ENCODE data around the gene ATMIN.

The ATMIN gene

GRCh38 chr16:80990978-80991377 is 44.7 kb upstream of the ATMIN start:
- no peak overlapping the region for H3K4me3 ChIP-seq (ENCODE audit: low read depth, low read length)
- no peak for DNase-seq (ENCODE audit: low read depth)
- no peak for TF ChIP-seq MYC (IDR thresholded peaks at IDR 0.05; ENCODE audit: low read depth, low read length)
- no peak for TF ChIP-seq MAX (IDR thresholded peaks at IDR 0.05; ENCODE audit: low read depth, low read length)
- no peak for TF ChIP-seq POLR2A (IDR thresholded peaks at IDR 0.05; ENCODE audit: extremely low read depth, insufficient read length)
- TF ChIP-seq CTCF (IDR thresholded peaks at IDR 0.05; ENCODE audit: low read depth, low read length) = no peak

GRCh38 chr16:80991792-80992430 is 43.7 kb upstream of the ATMIN start:
- DNase-seq (ENCODE audit: low read depth) = no peak
- TF ChIP-seq POLR2A (IDR thresholded peaks at IDR 0.05; ENCODE audit: extremely low read depth, insufficient read length) = no peak
- no peak for TF ChIP-seq CTCF (IDR thresholded peaks at IDR 0.05; ENCODE audit: low read depth, low read length)
- TF ChIP-seq MYC (IDR thresholded peaks at IDR 0.05; ENCODE audit: low read depth, low read length) = no peak
- TF ChIP-seq MAX (IDR thresholded peaks at IDR 0.05; ENCODE audit: low read depth, low read length) = no peak
- H3K4me3 ChIP-seq (ENCODE audit: low read depth, low read length) = no peak overlapping the region

GRCh38 chr16:80992676-80993293 is 42.9 kb upstream of the ATMIN start:
- DNase-seq (ENCODE audit: low read depth) = no peak
- H3K4me3 ChIP-seq (ENCODE audit: low read depth, low read length) = no peak overlapping the region
- no peak for TF ChIP-seq POLR2A (IDR thresholded peaks at IDR 0.05; ENCODE audit: extremely low read depth, insufficient read length)

GRCh38 chr16:80993307-80993706 is 42.3 kb upstream of the ATMIN start:
- no peak for TF ChIP-seq MYC (IDR thresholded peaks at IDR 0.05; ENCODE audit: low read depth, low read length)
- TF ChIP-seq MAX (IDR thresholded peaks at IDR 0.05; ENCODE audit: low read depth, low read length) = no peak
- no peak for DNase-seq (ENCODE audit: low read depth)
- H3K4me3 ChIP-seq (ENCODE audit: low read depth, low read length) = no peak overlapping the region

- no peak overlapping the region for H3K4me3 ChIP-seq (ENCODE audit: low read depth, low read length)
- no peak for DNase-seq (ENCODE audit: low read depth)
Observed at GRCh38 chr16:80993834-80994233, 41.8 kb upstream of the ATMIN start.

GRCh38 chr16:80994451-80994850 is 41.2 kb upstream of the ATMIN start:
- TF ChIP-seq POLR2A (IDR thresholded peaks at IDR 0.05; ENCODE audit: extremely low read depth, insufficient read length) (no peak), CTCF (IDR thresholded peaks at IDR 0.05; ENCODE audit: low read depth, low read length) (no peak), MYC (IDR thresholded peaks at IDR 0.05; ENCODE audit: low read depth, low read length) (no peak), MAX (IDR thresholded peaks at IDR 0.05; ENCODE audit: low read depth, low read length) (no peak)
- no peak for DNase-seq (ENCODE audit: low read depth)
- no peak overlapping the region for H3K4me3 ChIP-seq (ENCODE audit: low read depth, low read length)

More at GRCh38 chr16:80993834-80994233, 41.8 kb upstream of the ATMIN start:
- no peak for TF ChIP-seq CTCF (IDR thresholded peaks at IDR 0.05; ENCODE audit: low read depth, low read length)
- TF ChIP-seq MAX (IDR thresholded peaks at IDR 0.05; ENCODE audit: low read depth, low read length) = no peak
- no peak for TF ChIP-seq MYC (IDR thresholded peaks at IDR 0.05; ENCODE audit: low read depth, low read length)
- no peak for TF ChIP-seq POLR2A (IDR thresholded peaks at IDR 0.05; ENCODE audit: extremely low read depth, insufficient read length)

Data from NB4 (cell line).